ENCODE measurements around the gene TRIM14.
A peak's percentile ranks its signal among the peaks of the same experiment; 100 is the strongest.
"Not testable (repeated sequence)": the region's sequence is repeated elsewhere in the genome, so short reads cannot be mapped to it uniquely, and the experiment has no call there.

TRIM14 gene

DNA sequence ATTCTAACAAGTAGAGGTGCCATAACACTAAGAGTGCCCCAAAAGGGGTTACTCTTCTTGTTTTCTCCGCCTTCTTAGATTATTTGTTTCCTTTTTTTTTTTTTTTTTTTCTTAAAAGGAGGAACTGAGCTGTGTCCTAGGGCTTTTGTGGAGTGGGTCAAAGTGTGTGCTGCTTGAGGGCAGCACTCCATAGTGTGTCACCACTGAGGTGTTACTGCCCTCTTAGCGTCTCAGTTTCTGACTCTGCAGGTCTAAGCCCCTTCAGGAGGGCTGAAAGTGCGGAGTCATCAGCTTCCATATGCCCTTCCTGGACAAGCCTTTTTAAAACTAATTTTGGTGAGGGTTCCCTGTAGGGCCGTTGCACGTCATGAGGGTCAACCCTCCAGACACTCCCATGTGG, 75.1 kb downstream of the TRIM14 start:
- no peak for DNase-seq

DNA sequence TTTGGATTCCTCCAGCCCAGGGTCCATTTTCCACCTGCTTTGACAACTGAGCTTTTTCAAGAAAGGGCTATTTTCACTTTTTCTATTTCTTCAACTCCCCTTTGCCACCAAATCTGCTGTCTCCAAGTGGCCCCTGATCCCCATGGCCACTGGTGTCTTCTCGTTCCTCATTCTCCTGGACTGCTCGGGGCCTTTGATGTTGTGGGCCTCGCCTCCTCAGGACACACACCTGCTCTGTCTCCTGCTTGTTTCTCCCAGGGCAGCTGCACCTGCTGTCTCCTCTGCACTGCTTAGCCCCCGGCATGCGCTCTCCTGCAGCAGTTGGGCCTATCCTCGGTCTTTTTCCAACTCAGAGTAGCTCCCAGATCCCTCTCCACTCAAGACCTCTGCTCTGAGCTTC, 78.8 kb downstream of the TRIM14 start:
- no peak for DNase-seq

DNA sequence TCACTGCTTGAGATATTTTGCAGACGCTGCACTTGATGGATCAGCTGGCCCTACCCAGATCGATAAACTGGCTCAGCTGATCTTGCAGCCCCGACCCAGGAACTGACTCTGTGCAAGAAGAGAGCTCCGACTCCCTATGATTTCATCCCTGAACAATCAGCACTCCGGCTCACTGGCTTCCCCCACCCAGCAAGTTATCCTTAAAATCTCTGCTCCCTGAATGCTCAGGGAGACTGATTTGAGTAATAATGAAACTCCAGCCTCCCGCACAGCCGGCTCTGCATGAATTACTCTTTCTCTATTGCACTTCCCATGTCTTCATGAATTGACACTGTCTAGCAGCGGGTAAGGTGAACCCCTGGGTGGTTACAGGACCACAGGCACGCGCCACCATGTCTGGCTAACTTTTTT, 79.4 kb downstream of the TRIM14 start:
- DNase-seq, result no peak

DNA sequence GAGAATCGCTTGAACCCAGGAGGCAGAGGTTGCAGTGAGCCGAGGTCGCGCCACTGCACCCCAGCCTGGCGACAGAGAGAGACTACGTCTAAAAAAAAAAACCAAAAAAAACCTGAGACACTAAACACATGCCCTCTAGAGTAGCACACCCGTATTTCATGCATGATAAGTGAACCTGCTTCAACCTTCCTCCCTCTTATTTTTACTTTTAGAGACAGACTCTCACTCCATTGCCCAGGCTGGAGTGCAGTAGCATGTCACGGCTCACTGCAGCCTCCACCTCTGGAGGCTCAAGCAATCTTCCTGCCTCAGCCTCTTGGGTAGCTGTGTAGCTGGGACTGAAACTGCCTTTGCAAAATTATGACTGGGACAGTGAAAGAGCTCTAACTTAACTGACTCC, 80.1 kb downstream of the TRIM14 start:
- no peak for DNase-seq

DNA sequence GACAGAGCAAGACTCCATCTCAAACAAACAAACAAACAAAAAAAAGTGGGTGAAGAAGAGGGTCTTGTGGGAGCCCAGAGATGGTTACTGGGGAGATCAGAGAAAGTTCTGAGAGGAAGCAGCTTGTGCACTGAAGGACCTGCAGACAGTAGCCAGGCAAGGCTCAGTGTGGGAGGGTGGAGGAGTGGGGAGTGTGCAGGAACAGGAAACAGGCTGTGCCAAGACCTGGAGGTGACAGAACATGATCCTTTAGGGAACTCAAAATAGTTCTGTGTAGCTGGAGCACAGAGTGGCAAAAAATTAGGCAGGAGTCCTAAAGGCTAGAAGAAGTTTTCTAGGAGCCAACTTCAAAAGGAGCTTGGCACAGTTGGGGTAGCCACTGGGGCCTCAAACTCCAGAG, 81.7 kb downstream of the TRIM14 start:
- no peak for DNase-seq

DNA sequence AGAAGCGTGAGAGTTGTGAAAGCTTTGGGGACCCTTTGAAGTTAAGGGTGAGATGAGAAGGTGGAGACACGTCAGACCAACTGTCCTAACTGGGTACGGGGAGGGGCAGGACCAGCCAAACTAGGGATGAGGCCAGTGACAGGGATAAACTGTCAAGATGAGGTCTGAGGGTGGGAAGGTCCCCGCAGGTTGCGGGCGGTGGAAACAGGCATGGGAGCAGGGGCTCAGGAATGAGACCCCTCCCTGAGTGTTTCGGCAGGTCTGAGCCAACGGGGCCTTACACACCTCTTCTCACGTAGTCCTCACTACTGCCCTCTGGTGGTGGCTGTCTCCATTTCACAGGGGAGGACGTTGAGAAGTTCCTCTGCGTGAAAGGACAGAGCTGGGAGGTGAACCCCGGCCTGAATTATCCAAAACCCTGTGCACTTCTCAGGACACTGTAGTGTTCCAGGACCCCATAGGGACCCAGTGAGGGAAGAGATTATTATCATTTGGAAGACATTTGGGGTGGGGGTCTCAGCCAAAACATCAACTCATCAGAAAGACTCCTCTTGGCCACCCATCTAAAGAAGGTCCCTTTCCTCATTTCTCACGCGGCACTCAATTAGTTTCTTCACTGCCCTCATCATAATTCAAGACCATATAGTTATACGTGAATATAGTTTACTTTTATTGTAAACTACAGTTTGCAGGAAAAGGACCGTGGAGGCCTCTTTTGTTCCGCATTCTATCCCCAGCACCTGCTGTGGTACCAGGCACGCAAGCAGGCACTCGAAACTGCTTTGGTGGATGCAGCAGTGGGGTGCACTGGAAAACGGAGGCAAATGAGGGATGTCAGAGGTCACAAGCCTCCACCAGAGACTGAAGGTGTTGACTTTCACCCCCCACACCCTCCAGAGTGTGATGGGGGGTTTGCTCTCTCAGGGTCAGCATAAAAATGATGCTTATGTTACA, 84.2 kb downstream of the TRIM14 start:
- peak; percentile 53 for DNase-seq

DNA sequence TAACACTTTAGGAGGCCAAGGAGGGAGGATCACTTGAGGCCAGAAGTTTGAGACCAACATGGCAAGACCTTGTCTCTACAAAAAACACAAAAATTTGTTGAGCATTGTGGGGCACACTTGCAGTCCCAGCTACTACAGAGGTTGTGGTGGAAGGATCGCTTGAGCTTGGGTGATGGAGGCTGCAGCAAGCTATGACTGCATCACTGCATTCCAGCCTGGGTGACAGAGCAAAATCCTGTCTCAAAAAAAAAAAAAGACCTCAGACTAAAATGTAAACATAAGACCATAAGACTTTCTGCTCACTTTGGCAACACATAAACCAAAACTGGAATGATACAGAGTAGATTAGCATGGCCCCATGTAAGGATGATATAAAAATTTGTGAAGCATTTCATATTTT, 87.1 kb downstream of the TRIM14 start:
- no peak for DNase-seq

DNA sequence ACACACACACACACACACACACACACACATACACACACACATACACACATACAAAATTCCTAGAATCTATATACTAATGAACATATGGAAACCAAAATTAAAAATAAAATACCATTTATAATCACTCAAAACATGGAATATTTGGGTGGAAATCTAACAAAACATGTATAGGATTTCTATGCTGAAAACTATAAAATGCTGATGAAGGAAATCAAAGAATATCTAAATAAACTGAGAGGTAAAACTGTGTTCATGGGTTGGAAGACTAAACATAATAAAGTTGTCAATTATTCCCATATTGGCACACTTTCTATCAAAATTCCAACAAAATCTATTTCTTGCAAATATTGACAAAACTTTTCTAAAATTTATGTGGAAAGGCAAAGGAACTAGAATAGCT, 87.9 kb downstream of the TRIM14 start:
- DNase-seq, result no peak

DNA sequence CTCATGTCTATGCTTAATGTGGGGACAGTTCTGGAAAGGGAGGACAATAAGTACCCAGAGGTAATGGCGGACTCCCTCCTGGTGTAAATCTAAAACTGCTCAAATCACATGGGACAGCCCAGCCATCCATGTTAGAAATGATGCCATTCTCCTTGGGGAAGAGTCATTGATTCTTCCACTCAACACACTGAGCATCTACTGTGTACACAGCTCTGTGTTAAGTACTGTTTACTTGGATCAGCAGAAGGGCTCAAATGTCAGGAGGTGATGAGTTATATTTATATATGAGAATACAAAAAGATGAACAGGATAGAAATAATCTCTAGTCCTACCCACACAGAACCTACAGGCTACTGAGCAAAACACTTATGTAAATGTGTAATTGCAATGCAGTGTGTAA, 94.3 kb downstream of the TRIM14 start:
- no peak for DNase-seq

DNA sequence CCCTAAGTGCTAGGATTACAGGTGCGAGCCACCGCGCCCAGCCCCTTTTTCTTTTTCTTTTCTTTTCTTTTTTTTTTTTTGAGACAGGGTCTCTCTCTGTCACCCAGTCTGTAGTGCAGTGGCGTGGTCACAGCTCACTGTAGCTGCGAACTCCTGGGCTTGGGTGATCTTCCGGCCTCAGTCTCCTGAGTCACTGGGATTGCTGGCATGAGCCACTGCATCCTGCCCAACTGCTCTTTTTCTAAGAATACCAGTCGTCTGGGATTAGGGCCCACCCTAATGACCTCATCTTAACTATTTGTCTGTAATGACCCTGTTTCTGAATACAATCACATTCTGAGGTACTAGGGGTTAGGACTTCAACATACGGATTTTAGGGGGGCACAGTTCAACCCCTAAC, 96.6 kb downstream of the TRIM14 start:
- DNase-seq, result no peak

DNA sequence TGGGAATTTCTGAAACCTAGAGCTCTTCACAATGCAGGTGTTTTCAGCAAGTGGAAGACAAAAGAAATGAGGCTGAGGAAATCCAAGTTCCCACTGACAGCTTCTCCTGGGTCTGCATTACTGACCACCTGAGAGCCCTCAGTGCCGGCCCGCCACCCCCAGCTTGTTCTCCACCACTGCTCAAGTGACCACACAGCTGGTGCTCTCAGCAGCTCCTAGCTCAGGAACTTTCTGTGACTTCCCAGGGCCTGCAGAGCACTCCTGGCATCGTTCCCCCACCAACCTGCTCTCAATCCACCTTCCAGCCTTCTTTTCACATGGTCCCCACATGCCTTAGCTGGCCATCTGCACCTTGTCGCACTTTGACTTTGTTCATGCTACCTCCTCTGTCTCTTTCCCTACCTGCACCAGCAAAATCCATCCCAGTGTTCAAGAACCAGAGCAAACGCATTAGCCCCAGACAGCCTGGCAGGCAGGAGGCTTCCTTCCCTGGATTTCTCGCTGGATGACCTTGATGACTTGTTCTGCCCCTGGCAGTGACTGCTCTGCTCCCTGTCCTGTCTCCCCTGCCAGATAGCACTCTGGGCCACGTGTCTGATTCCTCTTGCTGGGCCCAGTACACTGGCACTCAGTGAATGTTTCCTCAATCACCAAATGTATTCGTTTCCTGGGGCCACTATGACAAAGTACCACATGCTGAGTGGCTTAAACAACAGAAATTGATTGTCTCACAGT, 97.5 kb downstream of the TRIM14 start:
- no peak for DNase-seq

DNA sequence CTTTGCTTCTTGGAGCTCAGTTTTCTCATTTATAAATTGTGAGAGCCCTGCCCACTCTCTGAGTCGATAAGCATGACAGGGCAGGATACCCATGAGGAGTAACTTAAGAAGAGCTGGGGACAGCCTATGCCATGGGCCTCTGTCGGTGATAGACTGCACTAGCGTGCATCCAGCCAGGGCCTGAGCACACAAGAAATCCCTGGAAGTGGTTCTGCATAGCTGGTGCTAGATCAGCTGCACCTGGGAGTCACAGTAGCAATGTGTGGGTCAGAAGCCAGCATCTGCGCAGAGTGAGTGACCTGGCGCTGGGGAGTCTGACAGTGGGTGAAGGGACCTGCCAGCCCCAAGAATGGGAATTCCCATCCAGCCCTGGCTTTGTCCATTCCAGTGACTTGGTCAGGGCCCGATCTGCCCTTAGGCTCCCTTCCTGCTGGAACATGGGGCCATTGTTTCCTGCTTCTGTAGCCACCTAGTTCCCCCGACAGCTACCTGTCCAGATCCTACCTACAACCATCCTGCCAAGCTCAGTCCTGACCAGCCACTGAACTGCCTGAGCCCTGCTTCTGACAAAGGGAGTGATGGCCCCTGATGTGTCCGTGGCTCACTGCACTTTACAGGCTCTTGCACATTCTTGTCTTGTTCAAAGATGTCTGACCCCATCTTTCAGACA, 98.4 kb downstream of the TRIM14 start:
- no peak for DNase-seq

DNA sequence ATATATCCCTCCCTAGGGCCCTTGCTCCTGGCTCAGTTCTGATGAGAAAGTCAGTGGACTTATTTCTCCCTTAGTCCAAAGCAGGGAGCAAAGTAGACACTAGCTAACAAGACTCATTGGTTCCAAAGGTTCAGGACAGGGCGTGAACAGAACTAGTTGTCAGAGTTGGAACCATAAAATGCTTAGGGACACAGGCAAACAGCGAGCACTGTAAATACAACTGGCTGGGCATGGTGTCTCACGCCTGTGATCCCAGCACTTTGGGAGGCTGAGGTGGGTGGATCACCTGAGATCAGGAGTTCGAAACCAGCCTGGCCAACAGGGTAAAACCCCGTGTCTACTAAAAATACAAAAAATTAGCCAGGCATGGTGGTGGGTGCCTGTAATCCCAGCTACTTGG, 99.2 kb downstream of the TRIM14 start:
- not testable (repeated sequence) for DNase-seq

Measured in NCI-H774 (cell line).